ENCODE results near the gene WDR33.

The WDR33 gene

DNA sequence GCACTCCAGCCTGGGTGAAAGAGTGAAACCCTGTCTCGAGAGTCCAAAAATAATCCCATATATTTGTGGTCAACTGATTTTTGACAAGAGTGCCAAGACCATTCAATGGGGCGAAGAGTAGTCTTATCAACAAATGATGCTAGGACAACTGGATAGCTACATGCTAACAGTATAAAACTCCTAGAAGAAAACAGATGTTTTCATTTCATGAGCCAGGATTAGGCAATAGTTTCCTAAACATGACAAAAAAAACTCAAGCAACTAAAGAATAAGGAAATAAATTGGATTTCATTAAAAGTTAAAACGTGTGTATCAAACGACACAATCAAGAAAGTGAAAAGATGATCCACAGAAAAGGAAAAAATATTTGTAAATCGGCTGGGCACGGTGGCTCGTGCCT is 141.9 kb downstream of the WDR33 start:
- in situ Hi-C loops (cut with HindIII; ENCODE audit: low pct_ligation_motif_present, low pct_unique_long_range_greater_than_20kb, low sequenced_read_pairs), result no loop called here

DNA sequence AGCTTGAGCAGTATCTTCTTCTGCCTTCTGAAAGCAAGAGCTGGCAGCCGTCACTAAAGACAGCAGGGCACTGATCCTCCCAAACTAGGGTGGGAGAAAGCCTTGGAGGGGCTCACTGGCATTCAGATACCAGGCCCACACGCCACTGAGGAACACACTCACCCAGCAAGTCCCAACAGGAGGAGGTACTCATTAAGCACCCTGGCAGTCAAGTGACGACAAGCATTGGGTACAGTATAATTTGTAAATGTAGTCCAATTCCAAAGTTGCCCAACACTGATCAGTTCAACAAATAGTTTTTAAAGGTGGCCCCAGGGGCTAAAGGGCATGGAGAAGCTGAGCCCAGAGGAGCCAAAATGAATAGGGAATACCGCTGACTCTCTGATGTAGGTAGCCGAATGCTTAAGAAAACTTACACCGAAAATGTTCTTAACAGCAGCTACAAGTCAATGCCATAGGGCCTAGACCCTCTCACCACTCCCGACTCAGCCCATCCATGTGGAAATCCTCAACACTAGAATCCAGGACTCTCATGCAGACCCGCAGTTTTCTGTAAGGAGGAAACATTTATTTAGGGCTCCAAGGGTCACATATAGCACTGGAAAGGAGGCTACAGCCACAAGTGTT is 145.6 kb downstream of the WDR33 start:
- in situ Hi-C loops (cut with HindIII; ENCODE audit: low pct_ligation_motif_present, low pct_unique_long_range_greater_than_20kb, low sequenced_read_pairs), result no loop called here
- no peak for DNase-seq

More for the DNA sequence above, 141.9 kb downstream of the WDR33 start:
- no peak for DNase-seq

DNA sequence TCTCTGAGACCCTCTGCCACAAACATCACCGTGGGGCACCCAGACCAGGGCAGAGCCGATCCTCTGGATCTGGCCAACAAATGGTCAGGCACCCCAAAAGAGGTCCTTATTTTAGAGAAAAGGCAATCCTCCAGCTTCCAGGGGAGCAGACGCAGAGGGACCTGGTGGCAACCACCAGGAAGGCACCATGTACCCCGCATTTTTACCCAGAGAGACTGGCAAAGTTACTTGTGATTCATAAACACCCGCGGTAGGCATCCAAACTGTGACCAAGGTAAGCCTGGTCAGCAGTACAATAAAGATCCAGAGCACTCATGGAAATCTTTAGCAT is 146.1 kb downstream of the WDR33 start:
- DNase-seq, result no peak
- in situ Hi-C loops (cut with HindIII; ENCODE audit: low pct_ligation_motif_present, low pct_unique_long_range_greater_than_20kb, low sequenced_read_pairs), result no loop called here

DNA sequence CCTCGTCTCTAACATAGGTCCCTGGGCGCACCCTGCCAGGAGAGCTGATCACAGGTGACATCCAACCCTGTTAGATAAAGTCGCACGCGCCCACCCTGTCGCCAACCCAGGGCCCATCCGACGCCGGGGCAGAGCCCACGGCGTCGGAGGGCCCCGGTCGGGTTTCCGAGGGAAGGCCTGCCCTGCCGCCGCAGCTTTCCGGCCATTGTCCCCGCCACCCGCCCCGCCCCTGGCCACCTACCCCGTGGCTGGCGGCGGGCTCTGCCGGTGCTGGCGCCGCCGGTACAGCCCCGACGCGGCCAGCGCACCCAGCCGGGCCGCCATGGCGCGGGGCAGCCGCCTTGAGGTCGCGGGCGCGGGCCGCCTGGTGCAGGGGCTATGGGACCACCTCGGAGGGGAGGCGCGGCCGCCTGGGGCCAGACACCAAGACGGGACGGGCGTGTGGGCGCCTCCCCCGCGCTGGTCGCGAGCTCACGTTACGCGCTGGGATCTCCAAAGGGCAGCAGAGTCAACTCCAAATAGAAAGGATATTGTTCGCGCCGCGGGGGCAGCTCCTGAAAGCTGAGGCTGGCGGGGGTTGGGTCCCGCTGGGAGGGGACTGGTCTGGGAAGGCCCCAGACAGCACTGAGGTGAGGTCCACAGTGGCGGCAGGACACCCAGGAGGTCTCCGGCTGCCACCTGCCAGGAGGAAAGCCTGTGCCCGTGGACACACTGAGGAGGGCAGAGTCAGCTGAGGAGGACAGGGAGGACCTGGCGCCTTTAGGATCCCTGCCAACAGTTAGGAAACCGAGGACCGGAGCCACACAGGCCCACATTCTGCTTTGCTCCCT is 146.7 kb downstream of the WDR33 start:
- in situ Hi-C loops (cut with HindIII; ENCODE audit: low pct_ligation_motif_present, low pct_unique_long_range_greater_than_20kb, low sequenced_read_pairs), result no loop called here
- DNase-seq, result no peak

DNA sequence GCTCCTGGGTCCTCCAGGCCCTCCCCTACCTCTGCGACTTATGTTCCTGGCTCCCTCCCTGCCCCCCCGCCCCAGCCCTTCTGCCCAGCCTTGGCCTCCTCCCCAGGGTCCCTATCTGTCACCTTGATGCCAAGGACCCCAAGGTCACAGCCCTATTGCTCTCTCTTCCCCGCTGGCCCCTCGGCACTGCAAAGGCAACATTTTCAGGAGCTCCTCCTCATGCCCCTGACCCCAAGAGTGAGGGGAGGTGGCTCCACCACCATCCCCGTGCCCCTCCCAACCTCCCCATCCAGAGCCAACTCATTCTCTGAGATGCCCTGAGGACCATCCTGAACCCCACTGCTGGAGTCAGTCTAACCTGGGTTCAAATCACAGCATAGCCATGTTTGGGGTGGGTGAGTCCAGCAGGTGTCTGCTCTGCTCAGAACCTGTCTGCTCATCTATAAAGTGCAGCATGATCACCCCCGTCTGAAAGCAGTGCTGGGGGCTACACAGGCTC is 147.4 kb downstream of the WDR33 start:
- no peak for DNase-seq
- in situ Hi-C loops (cut with HindIII; ENCODE audit: low pct_ligation_motif_present, low pct_unique_long_range_greater_than_20kb, low sequenced_read_pairs), result no loop called here

DNA sequence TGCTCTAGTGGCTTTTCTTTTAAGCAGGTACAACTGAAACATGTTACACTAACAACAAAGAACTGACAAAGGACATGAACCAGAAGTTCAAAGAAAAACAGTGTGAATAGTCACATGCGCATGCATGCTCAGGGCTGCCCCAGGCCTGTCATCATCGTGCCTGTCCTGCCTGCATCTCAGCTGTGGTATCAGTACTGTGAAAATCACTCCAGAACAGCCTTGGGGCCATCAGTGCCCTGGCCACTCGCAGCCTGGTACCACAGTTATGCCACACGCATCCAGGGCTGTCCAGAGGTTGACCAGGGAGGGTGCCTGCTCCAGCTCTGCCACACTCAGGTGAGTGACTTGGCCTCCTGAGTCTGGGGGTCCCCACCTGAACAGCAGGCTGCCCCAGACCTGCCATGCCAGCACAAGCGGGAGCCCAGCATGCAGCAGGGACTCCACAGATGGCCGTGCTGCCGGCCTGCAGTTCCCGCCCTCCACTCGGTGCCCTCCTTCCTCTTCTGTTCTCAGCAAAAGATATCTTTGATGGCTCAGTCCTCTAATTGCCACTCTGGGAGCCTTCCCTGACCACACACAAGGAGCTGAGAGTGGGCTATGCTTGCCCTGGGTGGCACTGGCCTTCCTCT is 147.9 kb downstream of the WDR33 start:
- DNase-seq, result no peak
- in situ Hi-C loops (cut with HindIII; ENCODE audit: low pct_ligation_motif_present, low pct_unique_long_range_greater_than_20kb, low sequenced_read_pairs), result no loop called here

DNA sequence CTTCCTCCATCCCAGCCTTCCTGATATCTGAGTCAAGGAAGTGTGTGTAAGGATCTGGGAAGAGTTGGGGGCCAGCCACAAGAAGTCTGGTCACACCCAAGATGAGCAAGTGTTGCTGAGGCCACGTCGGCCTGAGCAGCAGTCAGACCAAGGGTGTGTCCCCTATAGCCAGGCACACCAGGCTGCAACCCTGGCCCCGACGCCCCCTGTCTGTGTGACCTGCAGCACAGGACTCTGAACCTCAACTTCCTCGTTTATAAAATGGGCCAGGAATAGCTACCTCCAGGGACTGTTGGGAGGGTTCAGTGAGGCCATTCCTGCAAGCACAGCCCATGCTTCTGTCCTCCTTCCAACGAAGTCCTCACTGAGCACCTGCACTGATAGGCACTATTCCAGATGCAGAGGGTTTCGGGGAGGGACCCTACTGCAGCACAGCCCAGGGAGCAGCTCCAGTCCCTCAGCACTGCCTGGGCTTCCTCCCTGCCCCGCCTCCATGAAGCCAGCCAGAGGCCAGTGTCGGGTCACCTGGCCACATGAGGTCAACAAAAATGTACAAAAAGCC is 148.9 kb downstream of the WDR33 start:
- no peak for DNase-seq
- in situ Hi-C loops (cut with HindIII; ENCODE audit: low pct_ligation_motif_present, low pct_unique_long_range_greater_than_20kb, low sequenced_read_pairs), result no loop called here

DNA sequence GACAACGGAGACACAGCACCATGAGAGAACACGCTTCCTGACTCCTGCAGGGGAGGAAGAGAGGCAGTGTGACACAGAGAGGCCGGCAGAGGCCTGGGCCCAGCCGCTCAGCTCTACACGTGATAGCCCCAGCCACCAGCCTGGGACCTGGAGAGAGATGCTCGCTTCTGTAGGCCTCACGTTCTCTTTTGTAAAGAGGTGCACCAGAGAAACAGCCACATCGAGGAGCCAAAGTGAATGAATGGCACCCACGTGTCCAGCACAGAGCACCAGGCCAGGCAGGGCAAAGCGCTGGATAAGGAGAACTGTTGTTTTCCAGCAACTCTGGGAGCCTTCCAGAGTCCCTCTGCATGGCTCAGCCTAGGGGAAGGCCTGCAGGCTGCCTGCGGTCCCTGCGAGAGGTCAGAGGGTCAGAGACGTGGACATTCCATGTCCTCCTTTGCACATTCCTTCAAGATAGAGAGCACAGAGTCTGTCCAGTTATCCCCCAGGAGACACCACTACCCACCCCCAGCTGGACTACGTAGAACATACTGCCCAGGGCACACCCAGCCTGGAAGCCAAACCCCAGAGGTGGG is 149.8 kb downstream of the WDR33 start:
- no peak for DNase-seq
- in situ Hi-C loops (cut with HindIII; ENCODE audit: low pct_ligation_motif_present, low pct_unique_long_range_greater_than_20kb, low sequenced_read_pairs), result no loop called here

DNA sequence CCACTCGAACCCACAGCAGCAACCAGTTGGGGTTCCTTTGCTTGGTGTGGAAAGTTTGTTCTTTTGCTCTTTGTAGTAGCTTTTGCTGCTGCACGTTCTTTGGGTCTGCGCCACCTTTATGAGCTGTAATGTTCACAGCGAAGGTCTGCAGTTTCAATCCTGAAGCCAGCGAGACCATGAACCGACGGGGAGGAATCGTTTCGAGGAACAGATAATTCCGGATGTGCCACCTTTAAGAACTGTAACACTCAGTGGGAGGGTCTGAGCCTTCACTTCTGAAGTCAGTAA is 150.7 kb downstream of the WDR33 start:
- in situ Hi-C loops (cut with HindIII; ENCODE audit: low pct_ligation_motif_present, low pct_unique_long_range_greater_than_20kb, low sequenced_read_pairs), result no loop called here
- DNase-seq, result no peak

DNA sequence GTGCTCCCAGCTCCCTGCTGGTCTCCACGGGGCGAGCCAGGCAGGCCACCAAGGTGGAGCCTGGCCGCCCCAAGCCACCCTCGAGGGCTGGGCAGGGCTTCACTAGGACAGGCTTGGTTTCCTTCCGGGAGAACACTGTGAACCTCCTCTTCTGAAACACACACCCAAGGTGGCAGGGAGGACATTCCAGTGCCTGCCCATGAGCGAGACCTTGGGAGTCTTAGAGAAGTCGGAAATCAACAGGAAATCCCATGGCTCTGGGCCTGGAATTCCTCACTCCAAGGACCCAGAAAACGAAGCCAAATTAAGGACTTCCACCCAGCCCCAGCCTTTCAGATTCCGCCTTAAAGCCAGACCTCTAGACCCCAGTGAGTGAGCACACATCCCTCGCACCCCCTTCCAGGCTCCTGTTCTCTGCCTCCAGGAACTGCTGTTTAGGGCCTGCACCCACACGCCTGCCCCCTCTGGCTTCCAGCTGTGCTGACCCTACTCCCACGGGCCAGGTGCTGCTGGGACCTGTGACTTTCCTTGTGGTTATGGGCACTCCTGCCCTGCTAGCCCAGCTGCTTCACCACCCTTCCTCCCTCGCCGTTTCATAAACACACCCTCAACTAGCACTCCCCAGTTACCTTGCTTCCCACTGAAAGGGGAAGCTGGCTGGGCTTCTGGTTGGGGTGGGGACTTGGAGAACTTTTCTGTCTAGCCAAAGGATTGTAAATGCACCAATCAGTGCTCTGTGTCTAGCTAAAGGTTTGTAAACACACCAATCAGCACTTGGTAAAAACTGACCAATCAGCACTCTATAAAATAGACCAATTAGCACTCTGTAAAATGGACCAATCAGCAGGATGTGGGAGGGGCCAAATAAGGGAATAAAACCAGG is 151.3 kb downstream of the WDR33 start:
- DNase-seq, result no peak
- in situ Hi-C loops (cut with HindIII; ENCODE audit: low pct_ligation_motif_present, low pct_unique_long_range_greater_than_20kb, low sequenced_read_pairs), result no loop called here

DNA sequence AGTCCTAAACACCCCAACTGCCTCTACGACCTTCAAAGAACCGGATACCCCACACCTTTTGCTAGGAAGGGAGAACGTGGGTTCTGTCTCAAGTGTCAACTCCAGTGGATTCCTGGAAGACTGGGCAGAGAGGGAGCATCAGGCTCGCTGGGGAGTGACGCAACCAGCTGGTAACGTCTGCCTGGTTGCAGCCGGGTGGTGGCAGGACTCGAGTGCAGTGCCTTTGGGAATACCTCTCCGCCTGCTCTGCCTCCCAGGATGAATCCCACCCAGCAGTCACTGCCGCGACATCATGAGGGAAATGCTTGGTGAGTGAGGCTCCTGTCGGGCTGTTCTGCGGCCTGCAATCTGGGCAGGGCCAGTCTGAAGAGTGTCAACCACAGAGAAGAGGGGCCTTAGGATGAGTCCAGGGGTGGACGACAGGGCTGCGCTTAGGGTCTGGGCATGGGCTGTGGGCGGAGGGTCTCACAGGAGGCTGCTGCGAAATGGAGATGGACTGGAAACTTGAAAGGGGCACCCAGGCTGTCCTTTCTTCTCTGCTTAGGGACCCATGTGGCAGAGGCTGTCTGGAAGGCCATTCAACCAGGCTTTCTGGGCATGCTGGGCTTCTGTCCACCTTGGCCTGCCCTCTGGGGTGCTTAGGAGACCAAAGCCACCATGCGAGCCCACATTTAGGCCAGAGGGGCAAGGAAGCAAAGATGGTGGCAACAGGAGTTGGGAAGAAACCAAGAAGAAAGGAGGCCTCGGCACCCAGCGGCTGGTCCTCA is 152.1 kb downstream of the WDR33 start:
- no peak for DNase-seq
- in situ Hi-C loops (cut with HindIII; ENCODE audit: low pct_ligation_motif_present, low pct_unique_long_range_greater_than_20kb, low sequenced_read_pairs), result no loop called here

DNA sequence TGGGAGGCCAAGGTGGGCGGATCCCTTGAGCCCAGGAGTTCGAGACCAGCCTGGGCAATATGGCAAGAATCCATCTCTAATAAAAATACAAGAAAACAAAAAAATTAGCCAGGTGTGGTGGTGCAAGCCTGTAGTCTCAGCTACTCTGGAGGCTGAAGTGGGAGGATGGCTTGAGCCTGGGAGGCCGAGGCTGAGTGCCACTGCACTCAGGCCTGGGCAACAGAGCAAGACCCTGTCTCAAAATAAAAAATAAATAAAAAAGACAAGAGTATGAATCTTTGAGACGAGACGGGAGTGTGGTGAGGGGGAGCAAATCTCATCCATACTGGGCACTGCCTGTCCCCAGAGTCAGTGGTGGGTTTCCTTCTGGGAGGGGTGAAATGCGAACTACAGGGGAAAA is 152.8 kb downstream of the WDR33 start:
- in situ Hi-C loops (cut with HindIII; ENCODE audit: low pct_ligation_motif_present, low pct_unique_long_range_greater_than_20kb, low sequenced_read_pairs), result no loop called here
- DNase-seq, result no peak

DNA sequence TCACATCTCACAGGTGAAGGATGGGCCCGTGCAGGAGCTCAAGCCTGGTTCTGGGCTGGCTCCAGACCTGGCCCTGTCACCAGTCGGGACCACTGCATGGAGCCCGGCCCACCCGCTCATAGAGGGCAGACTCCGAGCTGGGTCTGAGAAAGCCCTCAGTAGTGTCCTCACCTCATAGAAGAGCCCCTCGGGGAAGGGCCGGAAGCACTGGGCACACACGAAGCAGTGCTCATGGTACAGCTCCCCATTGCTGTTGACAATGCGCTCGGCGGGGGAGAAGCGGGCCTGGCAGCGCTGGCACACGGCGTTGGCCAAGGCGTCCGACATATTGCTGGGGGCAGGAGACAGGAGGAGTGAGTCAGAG is 153.8 kb downstream of the WDR33 start:
- in situ Hi-C loops (cut with HindIII; ENCODE audit: low pct_ligation_motif_present, low pct_unique_long_range_greater_than_20kb, low sequenced_read_pairs), result no loop called here
- no peak for DNase-seq

DNA sequence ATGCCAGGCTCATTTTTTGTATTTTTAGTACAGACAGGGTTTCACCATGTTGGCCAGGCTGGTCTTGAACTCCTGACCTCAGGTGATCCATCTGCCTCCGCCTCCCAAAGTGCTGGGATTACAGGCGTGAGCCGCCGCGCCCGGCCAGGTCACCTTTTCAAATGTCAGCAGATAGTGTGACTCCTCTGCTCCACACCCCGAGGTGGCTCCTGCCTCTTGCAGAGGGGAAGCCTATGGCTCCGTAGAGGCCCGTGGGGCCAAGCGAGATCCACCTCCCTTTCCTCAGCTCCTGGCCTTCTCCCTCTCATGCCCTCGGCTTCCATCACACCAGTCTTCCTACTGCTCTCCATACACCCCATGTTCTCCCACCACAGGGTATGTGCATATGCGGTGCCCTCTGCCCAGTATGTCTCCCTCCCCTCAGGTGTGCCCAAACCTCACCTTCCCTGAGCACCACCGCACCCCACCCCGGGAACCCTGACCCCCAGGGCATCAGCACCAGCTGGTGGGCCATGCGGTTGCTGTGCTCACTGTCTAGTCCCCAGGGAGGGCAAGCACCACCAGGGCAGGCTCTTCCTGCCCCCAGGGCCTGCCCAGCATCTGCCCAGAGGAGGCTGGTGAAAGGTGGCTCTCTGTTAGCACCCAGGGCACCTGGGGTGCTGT is 154.3 kb downstream of the WDR33 start:
- in situ Hi-C loops (cut with HindIII; ENCODE audit: low pct_ligation_motif_present, low pct_unique_long_range_greater_than_20kb, low sequenced_read_pairs), result no loop called here
- DNase-seq, result no peak

DNA sequence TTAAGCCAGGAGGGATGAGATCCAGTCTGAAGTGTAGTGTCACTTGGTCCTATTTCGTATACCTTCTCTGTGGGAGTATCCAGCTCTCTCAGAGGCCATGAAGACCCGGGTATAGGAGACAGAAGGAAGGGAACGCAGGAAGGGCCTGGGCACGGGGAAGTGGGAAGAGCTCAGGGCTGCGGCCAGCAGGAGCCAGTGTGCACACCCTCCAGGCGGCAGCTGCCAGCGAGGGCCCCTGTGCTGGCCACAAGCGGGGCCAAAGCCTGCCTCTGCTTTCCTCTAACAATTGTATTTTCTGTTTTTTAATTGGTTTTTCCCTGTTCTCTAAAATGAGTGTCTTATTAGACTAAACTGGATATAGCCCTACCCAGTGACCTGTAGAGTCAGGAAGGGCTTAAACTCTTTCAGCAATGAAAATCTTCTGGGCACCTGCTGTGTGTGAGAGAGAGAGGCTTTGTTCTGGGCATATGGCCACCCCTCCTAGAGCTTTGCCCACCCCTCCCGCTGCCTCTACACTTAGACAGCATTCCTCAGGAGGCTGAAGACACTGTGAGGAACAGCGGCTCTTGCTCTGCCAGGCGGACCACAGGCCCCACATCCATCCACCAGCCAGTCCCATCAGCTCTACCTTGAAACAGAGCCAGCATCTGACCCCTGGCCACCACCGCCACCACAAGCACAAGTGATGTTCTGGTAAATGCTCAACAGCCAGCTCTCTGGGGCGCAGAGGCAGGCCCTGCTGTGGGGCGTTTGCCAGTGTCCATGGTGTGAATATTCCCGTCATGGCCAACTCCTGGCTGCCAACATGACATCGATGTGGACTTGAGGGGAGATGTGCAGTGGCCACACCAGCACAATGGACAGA is 155.5 kb downstream of the WDR33 start:
- DNase-seq, result no peak
- in situ Hi-C loops (cut with HindIII; ENCODE audit: low pct_ligation_motif_present, low pct_unique_long_range_greater_than_20kb, low sequenced_read_pairs), result no loop called here

DNA sequence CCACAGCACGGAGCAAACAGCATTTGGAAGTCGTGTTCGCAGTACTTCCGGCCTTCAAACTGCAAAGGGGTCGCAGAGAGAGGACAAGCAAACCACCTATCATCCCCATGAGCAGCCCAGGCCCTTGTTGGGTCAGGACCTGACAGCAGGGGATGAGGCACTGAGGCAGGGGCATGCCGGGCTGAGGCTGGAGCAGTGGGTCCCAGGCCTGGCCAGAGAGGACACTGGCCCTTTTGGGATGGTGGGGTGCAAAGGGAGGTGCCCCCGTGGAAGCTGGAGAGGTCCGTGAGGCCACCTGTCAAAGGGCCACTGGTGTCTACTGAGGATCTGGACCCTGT is 156.2 kb downstream of the WDR33 start:
- no peak for DNase-seq
- in situ Hi-C loops (cut with HindIII; ENCODE audit: low pct_ligation_motif_present, low pct_unique_long_range_greater_than_20kb, low sequenced_read_pairs), result no loop called here

Measured in ACHN (cell line).